GM12873 (cell line): ENCODE measurements around the gene ADAMTS15.

ENCODE experiments used
- TF ChIP-seq, protein P1 (sequence below): IDR thresholded peaks from 2 replicates; pipeline ENCODE4 v1.5.1; 2012; ENCODE audit warnings: low read depth, mild to moderate bottlenecking, moderate library complexity, low read length, control low read depth; ENCODE audit not compliant: insufficient read depth; ENCODE audit errors: missing control alignments

Gene ADAMTS15

DNA sequence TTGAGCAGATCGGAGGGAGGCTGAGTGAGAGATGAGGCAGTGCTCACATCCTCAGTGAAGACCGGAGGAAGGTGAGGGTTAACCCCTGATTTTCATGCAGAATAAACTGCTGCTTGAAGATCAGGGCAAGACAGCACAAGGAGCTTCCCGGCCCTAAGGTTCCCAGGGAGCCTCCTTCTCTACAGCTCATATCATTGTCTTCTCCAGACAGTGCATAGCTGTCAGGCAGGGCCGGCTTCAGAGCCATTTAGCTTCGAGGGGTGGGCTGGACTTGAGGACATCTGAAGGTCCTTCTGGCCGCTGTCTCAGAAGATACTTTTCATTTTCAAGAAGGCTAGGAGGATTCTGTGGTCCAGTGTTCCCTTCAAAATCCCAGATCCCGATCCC, 27.3 kb upstream of the ADAMTS15 start:
- TF ChIP-seq, protein P1, sequence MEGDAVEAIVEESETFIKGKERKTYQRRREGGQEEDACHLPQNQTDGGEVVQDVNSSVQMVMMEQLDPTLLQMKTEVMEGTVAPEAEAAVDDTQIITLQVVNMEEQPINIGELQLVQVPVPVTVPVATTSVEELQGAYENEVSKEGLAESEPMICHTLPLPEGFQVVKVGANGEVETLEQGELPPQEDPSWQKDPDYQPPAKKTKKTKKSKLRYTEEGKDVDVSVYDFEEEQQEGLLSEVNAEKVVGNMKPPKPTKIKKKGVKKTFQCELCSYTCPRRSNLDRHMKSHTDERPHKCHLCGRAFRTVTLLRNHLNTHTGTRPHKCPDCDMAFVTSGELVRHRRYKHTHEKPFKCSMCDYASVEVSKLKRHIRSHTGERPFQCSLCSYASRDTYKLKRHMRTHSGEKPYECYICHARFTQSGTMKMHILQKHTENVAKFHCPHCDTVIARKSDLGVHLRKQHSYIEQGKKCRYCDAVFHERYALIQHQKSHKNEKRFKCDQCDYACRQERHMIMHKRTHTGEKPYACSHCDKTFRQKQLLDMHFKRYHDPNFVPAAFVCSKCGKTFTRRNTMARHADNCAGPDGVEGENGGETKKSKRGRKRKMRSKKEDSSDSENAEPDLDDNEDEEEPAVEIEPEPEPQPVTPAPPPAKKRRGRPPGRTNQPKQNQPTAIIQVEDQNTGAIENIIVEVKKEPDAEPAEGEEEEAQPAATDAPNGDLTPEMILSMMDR, result no peak

DNA sequence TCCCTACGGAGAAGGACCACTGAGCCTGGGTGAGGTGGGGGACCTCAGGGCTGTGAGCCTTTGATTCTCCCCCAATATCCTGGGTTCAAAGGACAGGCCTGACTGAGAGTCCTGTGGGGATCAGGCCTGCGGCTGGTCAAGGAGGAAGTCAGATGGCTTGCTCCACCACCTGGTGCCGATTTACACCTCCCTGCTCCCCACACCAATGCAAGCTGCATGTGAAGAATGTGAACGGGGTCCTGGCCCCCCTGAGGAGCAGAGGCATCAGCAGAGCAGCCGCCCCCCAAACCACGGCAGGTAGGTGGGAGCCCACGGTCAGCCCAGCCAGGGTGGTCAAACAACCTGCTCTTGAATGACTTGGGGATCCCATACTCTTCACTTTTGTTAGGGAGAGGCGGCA, 26.7 kb upstream of the ADAMTS15 start:
- TF ChIP-seq, protein P1, result no peak

DNA sequence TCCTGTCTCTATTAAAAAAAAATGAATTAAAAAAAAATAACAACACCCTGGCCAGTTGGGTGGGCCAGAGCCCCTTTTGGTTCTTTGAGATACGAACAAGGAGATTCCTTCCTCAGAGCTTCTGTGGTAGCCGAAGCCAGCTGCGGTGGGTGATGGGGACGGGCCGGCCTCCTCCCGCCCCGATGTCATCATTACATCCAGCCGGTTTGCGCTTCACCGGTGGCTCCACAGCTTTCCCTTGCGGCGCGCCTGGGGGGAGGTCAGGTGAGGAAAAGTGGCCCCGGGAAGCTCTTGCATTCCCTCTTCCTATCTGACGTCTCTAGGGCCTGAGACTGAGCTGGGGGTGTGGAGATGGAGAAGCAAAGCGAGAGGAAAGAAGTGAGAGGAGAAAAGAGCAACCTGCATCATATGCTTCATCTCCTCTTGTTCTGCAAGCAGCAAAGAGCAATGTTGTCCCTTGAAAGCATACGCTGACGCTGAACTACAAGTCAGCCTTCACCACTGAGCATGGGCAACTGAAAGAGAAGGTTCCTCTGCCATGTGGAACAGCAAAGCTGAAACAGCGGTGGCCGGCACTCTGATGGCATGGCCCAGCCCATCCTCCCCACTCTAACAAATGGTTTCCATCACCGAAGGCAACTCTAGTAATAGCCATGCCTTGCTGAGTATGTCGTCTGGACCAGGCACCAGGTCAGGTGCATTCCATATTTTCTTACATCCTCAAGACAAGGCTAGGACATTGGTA, 26.0 kb upstream of the ADAMTS15 start:
- TF ChIP-seq, protein P1, result no peak

DNA sequence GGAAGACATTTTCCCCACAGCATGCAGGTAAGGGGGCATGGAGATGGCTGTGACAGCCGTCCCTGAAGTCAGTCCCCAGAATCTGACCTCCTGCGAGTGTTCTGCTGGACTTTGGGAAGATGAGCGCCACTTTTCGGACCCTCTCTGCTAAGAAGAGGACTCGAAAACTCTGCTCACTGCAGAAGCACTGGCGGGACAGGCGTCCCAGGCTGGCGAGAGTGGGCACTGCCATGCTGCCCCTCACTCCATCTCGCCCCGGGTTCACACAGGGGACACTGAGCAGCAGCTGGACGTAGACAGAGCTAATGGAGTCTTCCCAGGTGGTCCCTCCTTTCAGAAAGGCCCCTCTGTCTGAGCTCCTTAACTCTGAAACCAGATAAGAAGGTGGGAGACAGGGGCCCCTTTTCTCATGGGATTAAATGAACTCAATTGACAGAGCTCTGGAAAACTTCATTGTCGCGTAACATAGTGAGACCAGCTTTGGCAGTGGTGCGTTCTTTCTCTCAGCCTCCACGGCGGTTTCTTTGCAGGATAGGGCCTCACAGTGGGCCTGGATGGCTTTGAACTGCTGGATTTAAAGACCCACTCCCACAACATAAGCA, 24.8 kb upstream of the ADAMTS15 start:
- TF ChIP-seq, protein P1, result no peak

DNA sequence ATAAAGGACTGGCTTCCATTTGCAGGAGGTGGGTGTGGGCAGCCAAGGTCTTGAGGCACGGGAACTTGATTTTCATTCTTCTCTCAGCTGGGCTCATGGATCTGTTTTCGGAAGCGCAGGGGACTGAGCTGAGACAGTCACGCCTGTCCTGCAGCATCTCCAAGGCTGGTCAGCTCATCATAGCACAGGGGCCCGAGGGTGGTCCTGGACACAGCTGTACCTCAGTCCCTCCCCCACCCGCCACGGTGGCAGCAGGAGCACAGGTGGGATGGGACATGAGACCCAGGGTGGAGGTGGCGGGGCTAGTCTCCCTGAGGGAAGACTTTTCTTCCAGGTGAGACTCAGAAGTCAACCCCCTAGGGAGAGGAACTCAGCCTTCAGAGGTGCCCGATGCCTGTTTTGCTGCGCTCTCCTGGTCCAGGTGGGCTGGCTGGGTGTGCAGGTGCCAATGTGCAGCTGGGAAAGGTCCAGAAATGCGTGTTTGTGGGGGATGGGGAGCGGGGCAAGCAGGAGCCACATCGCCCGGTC, 23.8 kb upstream of the ADAMTS15 start:
- TF ChIP-seq, protein P1, result no peak

DNA sequence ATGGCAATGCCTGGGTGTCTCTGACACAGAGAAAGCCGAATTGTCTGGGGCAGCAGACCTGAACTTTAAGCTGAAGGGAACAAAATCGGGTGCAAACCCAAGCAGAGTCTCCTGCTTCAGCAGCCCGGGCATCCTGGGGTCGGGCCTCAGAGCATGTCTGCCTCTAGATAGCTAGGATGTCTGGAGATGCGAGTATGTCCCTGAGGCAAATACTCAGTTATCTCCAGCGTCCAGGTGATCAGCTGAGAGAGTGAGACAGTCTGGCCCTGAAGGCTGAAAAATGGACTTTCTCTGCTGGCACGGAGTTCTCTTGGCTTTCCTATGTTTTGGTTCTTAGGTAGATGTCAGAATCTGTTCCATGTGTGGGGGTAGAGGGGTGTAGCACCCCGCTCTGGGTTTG, 23.3 kb upstream of the ADAMTS15 start:
- TF ChIP-seq, protein P1, result no peak

DNA sequence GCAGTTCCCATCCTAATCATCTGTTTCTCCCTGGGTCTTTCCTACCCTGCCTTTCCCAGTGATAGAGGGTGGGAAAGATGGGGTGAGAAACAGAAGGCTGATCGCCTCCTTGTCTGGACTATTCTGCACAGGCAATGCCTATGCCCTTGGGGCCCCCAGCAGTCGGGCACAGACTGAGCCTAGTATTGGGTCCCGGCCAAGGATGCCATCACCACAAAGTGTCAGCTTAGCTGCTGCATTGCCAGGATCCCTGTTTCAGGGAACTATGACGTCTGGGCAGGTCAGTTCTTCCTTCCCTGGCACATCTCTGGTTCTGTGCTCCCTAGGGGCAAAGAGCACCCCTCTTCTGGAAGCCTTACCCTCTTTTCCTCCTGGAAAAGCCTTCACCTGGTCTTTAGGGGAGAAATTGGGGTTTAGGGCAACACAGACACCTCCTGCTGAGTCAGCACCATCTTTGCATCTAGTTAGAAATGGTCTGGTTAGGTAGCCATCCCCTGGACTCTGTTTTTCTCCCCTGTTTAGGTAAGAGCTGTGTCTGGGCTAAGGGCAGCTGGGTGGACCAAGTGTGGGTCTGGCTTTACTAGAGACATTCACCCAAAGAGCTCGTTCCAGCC, 22.1 kb upstream of the ADAMTS15 start:
- TF ChIP-seq, protein P1, result no peak
